ACHN (cell line): ENCODE data around the gene STK32B.
"Not testable (repeated sequence)": the region's sequence is repeated elsewhere in the genome, so short reads cannot be mapped to it uniquely, and the experiment has no call there.

Source experiments
- DNase-seq: peaks from one replicate; pipeline ENCODE4 v3.0.0-alpha.2; 2015
- in situ Hi-C: cut with HindIII; loops from 2 replicates; pipeline ENCODE4 v1.10.0; 2017; ENCODE audit warnings: low sequenced_read_pairs, low pct_ligation_motif_present, low pct_unique_long_range_greater_than_20kb

Gene STK32B

GRCh38 chr4:5266991-5267390 is 215.7 kb downstream of the STK32B start:
- in situ Hi-C loops = no loop called here
- DNase-seq = no peak

- no peak for DNase-seq
- in situ Hi-C loops = no loop called here
Measured at GRCh38 chr4:5267408-5267807, 216.1 kb downstream of the STK32B start.

- DNase-seq = no peak
- in situ Hi-C loops = no loop called here
Measured at GRCh38 chr4:5276475-5277075, 225.3 kb downstream of the STK32B start.

GRCh38 chr4:5277079-5277478 is 225.8 kb downstream of the STK32B start:
- in situ Hi-C loops = no loop called here
- no peak for DNase-seq

GRCh38 chr4:5278213-5278612 is 226.9 kb downstream of the STK32B start:
- in situ Hi-C loops = no loop called here
- DNase-seq = no peak

GRCh38 chr4:5280069-5280468 is 228.8 kb downstream of the STK32B start:
- DNase-seq, in situ Hi-C loops: not testable (repeated sequence)

GRCh38 chr4:5280828-5281227 is 229.5 kb downstream of the STK32B start:
- no peak for DNase-seq
- in situ Hi-C loops = no loop called here

GRCh38 chr4:5283837-5284236 is 232.6 kb downstream of the STK32B start:
- DNase-seq = no peak
- in situ Hi-C loops = no loop called here

- in situ Hi-C loops = no loop called here
- DNase-seq = no peak
Measured at GRCh38 chr4:5284517-5284916, 233.2 kb downstream of the STK32B start.

GRCh38 chr4:5292101-5292500 is 240.8 kb downstream of the STK32B start:
- DNase-seq = no peak
- in situ Hi-C loops = no loop called here

GRCh38 chr4:5298000-5298787 is 246.9 kb downstream of the STK32B start:
- DNase-seq, in situ Hi-C loops: not testable (repeated sequence)

GRCh38 chr4:5300283-5300682 is 249.0 kb downstream of the STK32B start:
- in situ Hi-C loops = no loop called here
- no peak for DNase-seq

GRCh38 chr4:5307928-5308327 is 256.6 kb downstream of the STK32B start:
- in situ Hi-C loops = no loop called here
- DNase-seq = no peak

GRCh38 chr4:5322321-5322720 is 271.0 kb downstream of the STK32B start:
- DNase-seq = no peak
- in situ Hi-C loops = no loop called here

GRCh38 chr4:5330339-5330989 is 279.2 kb downstream of the STK32B start:
- in situ Hi-C loops = no loop called here
- no peak for DNase-seq

- in situ Hi-C loops = no loop called here
- DNase-seq = no peak
Measured at GRCh38 chr4:5337731-5338130, 286.5 kb downstream of the STK32B start.

- DNase-seq = no peak
- in situ Hi-C loops = no loop called here
Measured at GRCh38 chr4:5338531-5338930, 287.3 kb downstream of the STK32B start.

- in situ Hi-C loops = no loop called here
- DNase-seq = no peak
Measured at GRCh38 chr4:5340991-5341451, 289.7 kb downstream of the STK32B start.

GRCh38 chr4:5341526-5341925 is 290.2 kb downstream of the STK32B start:
- no peak for DNase-seq
- in situ Hi-C loops = no loop called here

GRCh38 chr4:5355846-5356245 is 304.6 kb downstream of the STK32B start:
- DNase-seq = no peak
- in situ Hi-C loops = no loop called here
